ENCODE data around the gene TFEC.

TFEC gene

DNA sequence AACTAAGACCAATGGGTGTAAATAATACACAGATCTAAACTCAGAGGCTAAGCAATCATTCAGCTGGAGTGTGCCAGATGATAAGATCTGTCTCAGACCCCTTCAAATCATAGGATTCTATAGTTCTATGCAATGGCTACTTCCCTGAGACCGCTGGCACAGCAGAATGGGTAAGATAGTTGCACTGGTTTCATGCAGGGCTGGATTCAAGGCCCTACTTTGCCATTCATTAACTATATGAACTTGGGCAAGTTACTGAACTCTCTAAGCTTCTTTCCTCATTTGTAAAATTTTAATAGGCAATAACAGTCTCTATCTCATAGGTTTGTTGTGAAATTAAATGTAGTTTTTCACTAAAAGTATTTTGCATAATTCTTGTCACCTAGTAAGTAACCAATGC is 62.0 kb downstream of the TFEC start:
- Histone ChIP-seq H3K79me2 (no peaks in the 10 kb centered on the region), H3K27me3 (ENCODE audit: control insufficient read depth, insufficient read depth, low read length) (no peaks in the 10 kb centered on the region), H2AFZ (no peak overlapping the region), H3K4me3 (ENCODE audit: low read depth, low read length) (no peak overlapping the region), H3K4me1 (no peaks in the 10 kb centered on the region), H3K4me2 (ENCODE audit: low read length) (no peak overlapping the region), H3K27ac (no peak overlapping the region), H3K9ac (no peak overlapping the region), H3K9me3 (ENCODE audit: control insufficient read depth, low read length) (no peaks in the 10 kb centered on the region), H3K36me3 (ENCODE audit: control insufficient read depth, insufficient read depth, low read length) (no peaks in the 10 kb centered on the region)
- TF ChIP-seq, protein P1, sequence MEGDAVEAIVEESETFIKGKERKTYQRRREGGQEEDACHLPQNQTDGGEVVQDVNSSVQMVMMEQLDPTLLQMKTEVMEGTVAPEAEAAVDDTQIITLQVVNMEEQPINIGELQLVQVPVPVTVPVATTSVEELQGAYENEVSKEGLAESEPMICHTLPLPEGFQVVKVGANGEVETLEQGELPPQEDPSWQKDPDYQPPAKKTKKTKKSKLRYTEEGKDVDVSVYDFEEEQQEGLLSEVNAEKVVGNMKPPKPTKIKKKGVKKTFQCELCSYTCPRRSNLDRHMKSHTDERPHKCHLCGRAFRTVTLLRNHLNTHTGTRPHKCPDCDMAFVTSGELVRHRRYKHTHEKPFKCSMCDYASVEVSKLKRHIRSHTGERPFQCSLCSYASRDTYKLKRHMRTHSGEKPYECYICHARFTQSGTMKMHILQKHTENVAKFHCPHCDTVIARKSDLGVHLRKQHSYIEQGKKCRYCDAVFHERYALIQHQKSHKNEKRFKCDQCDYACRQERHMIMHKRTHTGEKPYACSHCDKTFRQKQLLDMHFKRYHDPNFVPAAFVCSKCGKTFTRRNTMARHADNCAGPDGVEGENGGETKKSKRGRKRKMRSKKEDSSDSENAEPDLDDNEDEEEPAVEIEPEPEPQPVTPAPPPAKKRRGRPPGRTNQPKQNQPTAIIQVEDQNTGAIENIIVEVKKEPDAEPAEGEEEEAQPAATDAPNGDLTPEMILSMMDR (IDR thresholded peaks at IDR 0.05): no peak

DNA sequence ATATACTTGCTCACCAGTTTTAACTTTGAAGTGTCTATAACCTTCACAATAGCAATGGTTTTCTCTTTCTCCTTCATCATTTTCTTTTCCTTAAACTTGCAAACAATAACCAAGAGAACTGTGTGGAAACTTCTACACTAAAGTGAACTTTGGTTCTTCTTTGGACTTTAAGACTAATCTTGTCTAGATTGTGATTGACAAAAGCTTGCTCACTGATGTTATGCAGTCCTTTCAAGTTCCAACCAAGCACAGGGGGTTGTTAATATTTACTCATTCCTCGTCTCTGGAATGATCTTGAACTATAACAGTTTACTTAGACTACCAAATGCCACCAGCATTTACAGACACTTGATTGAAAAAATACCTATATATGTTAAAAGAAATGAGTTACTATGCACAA is 62.4 kb downstream of the TFEC start:
- Histone ChIP-seq H3K4me3 (ENCODE audit: low read depth, low read length) (no peak overlapping the region), H2AFZ (no peak overlapping the region), H3K27me3 (ENCODE audit: control insufficient read depth, insufficient read depth, low read length) (no peaks in the 10 kb centered on the region), H3K4me2 (ENCODE audit: low read length) (no peak overlapping the region), H3K9ac (no peak overlapping the region), H3K79me2 (no peaks in the 10 kb centered on the region), H3K4me1 (no peaks in the 10 kb centered on the region), H3K27ac (no peak overlapping the region), H3K9me3 (ENCODE audit: control insufficient read depth, low read length) (no peaks in the 10 kb centered on the region), H3K36me3 (ENCODE audit: control insufficient read depth, insufficient read depth, low read length) (no peaks in the 10 kb centered on the region)
- TF ChIP-seq, protein P1 (IDR thresholded peaks at IDR 0.05): no peak

DNA sequence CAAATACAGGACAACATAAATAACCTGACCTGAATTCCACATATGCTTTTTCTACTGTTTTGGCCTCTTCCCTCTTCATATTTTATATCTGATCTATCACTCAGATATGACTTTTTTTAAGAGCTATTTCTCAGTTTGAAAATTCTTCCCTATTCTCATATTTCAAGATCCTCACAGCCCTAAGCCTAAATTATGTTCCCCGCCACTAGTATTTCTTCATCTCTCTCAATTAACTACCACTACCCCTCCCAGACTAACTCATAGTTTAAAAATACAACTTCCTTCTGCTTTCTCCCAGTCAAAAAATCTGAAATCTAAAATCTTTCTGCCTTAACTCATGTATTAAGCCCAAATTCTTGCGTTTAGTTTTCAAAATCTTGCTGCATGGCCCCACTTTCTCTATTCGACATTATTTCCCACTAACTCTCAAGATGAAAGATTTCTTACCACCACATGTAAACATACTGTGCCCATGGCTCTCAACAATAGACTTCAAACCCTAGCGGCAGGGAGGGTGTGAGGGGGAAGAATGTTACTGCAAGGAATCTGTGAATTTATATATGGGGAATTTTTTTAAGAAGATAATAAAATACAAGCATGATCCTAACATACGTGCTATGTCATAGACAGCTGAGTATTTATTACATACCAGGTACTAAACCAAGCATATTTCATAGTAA is 64.6 kb downstream of the TFEC start:
- Histone ChIP-seq H3K4me3 (ENCODE audit: low read depth, low read length) (no peak overlapping the region), H3K4me2 (ENCODE audit: low read length) (no peak overlapping the region), H3K4me1 (no peaks in the 10 kb centered on the region), H3K9me3 (ENCODE audit: control insufficient read depth, low read length) (no peaks in the 10 kb centered on the region), H3K9ac (no peak overlapping the region), H3K27me3 (ENCODE audit: control insufficient read depth, insufficient read depth, low read length) (no peaks in the 10 kb centered on the region), H3K36me3 (ENCODE audit: control insufficient read depth, insufficient read depth, low read length) (no peaks in the 10 kb centered on the region), H3K27ac (no peak overlapping the region), H3K79me2 (no peaks in the 10 kb centered on the region), H2AFZ (no peak overlapping the region)
- TF ChIP-seq, protein P1 (IDR thresholded peaks at IDR 0.05): no peak

DNA sequence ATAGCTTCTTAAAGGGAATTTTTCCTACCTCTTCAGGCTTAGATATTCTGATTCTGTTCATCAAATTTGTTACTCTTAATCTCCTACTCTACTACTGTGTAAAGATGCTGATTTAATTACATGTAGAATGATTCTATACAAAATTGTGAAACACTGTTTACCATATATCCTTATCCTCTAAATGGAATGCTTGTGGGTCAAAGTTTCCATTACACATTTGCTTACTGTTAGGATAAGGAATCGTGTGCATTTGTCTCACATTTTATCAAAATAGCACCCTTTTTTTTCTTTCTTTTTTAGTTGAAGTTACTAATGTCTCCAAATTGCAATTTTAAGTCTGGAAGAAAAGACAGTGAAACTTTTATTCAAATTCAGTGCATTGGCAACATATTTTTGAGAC is 65.3 kb downstream of the TFEC start:
- no peak overlapping the region for H2AFZ ChIP-seq
- no peaks in the 10 kb centered on the region for H3K9me3 ChIP-seq (ENCODE audit: control insufficient read depth, low read length)
- H3K27ac ChIP-seq: no peak overlapping the region
- H3K79me2 ChIP-seq: no peaks in the 10 kb centered on the region
- no peaks in the 10 kb centered on the region for H3K27me3 ChIP-seq (ENCODE audit: control insufficient read depth, insufficient read depth, low read length)
- no peaks in the 10 kb centered on the region for H3K36me3 ChIP-seq (ENCODE audit: control insufficient read depth, insufficient read depth, low read length)
- no peaks in the 10 kb centered on the region for H3K4me1 ChIP-seq
- H3K9ac ChIP-seq: no peak overlapping the region
- no peak overlapping the region for H3K4me2 ChIP-seq (ENCODE audit: low read length)
- TF ChIP-seq, protein P1 (IDR thresholded peaks at IDR 0.05): no peak
- no peak overlapping the region for H3K4me3 ChIP-seq (ENCODE audit: low read depth, low read length)

DNA sequence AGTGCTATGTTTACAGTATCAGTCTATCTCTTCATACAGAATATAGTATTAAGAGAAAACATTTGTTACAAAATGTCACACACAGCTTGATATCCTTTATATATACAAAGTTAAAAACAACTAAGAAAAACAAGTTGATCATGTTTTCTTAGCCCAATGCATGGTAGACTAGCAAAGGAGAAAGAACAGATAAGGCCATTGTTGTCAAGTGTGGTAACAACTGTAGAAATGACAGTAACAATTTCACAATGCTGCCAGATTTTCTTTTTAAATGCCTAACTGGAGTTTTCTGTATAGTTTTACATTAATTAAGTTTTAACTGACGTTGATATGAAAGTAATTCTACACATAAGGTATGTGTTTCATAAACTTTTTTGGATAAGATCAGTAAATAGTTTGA is 65.8 kb downstream of the TFEC start:
- H3K9me3 ChIP-seq (ENCODE audit: control insufficient read depth, low read length): no peaks in the 10 kb centered on the region
- H2AFZ ChIP-seq: no peak overlapping the region
- H3K27me3 ChIP-seq (ENCODE audit: control insufficient read depth, insufficient read depth, low read length): no peaks in the 10 kb centered on the region
- H3K4me1 ChIP-seq: no peaks in the 10 kb centered on the region
- no peak overlapping the region for H3K4me3 ChIP-seq (ENCODE audit: low read depth, low read length)
- no peak overlapping the region for H3K9ac ChIP-seq
- H3K4me2 ChIP-seq (ENCODE audit: low read length): no peak overlapping the region
- H3K36me3 ChIP-seq (ENCODE audit: control insufficient read depth, insufficient read depth, low read length): no peaks in the 10 kb centered on the region
- no peaks in the 10 kb centered on the region for H3K79me2 ChIP-seq
- no peak overlapping the region for H3K27ac ChIP-seq
- TF ChIP-seq, protein P1 (IDR thresholded peaks at IDR 0.05): no peak

Data from parathyroid adenoma (tissue), 2 donors.